HG03103 (cell line): Measurements from ENCODE around the gene KCNAB1.

Source experiments
- ATAC-seq: cut with Tn5 transposase; IDR thresholded peaks from one replicate; pipeline ENCODE4 v1.9.1; 2021; ENCODE audit warnings: low read depth; ENCODE audit not compliant: unreplicated experiment

Gene KCNAB1

GRCh38 chr3:156583469-156583868 is 463.1 kb downstream of the KCNAB1 start:
- no peak for ATAC-seq

GRCh38 chr3:156586905-156587759 is 466.8 kb downstream of the KCNAB1 start:
- ATAC-seq, result no peak

- no peak for ATAC-seq
Observed at GRCh38 chr3:156587760-156588069, 467.3 kb downstream of the KCNAB1 start.
